ENCODE data around the gene CD59.
"Not testable (repeated sequence)": the region's sequence is repeated elsewhere in the genome, so short reads cannot be mapped to it uniquely, and the experiment has no call there.

The CD59 gene

GRCh38 chr11:33663121-33663520 is 73.1 kb downstream of the CD59 start:
- no peaks in the 10 kb centered on the region for H3K9me3 ChIP-seq (ENCODE audit: insufficient read depth, low read length, severe bottlenecking)
- H4K20me1 ChIP-seq (ENCODE audit: insufficient read depth, low read length): no peaks in the 10 kb centered on the region
- no peak overlapping the region for H3K4me2 ChIP-seq (ENCODE audit: insufficient read depth, low read length)
- ATAC-seq (ENCODE audit: insufficient read depth, low read depth): no peak
- no peak for DNase-seq
- TF ChIP-seq EZH2 (IDR thresholded peaks at IDR 0.05; ENCODE audit: borderline replicate concordance, low read depth, low read length, severe bottlenecking) (no peak), CTCF (IDR thresholded peaks at IDR 0.05; ENCODE audit: borderline replicate concordance, extremely low read depth, low read length, poor library complexity, severe bottlenecking) (no peak)
- H3K4me3 ChIP-seq (ENCODE audit: low read depth in 1 of 2, low read length in 2 of 2): no peak overlapping the region
- H3K4me1 ChIP-seq (ENCODE audit: insufficient read depth, low read length): no peaks in the 10 kb centered on the region
- no peak overlapping the region for H3K27ac ChIP-seq (ENCODE audit: low read length)
- no peaks in the 10 kb centered on the region for H3K79me2 ChIP-seq (ENCODE audit: insufficient read depth, low read length)
- no peak overlapping the region for H3K9ac ChIP-seq (ENCODE audit: low read depth, low read length)
- no peaks in the 10 kb centered on the region for H3K36me3 ChIP-seq (ENCODE audit: insufficient read depth, low read length)
- no peak overlapping the region for H2AFZ ChIP-seq (ENCODE audit: low read depth, low read length)
- H3K27me3 ChIP-seq (ENCODE audit: insufficient read depth, low read length, poor library complexity): peaks cover 3% of the 10 kb centered on the region

GRCh38 chr11:33661526-33661925 is 74.7 kb downstream of the CD59 start:
- H3K4me2 ChIP-seq (ENCODE audit: insufficient read depth, low read length); H3K9me3 ChIP-seq (ENCODE audit: insufficient read depth, low read length, severe bottlenecking); H3K27me3 ChIP-seq (ENCODE audit: insufficient read depth, low read length, poor library complexity); H3K36me3 ChIP-seq (ENCODE audit: insufficient read depth, low read length); H3K9ac ChIP-seq (ENCODE audit: low read depth, low read length); H3K4me1 ChIP-seq (ENCODE audit: insufficient read depth, low read length); ATAC-seq (ENCODE audit: insufficient read depth, low read depth); H3K4me3 ChIP-seq (ENCODE audit: low read depth in 1 of 2, low read length in 2 of 2); H3K27ac ChIP-seq (ENCODE audit: low read length); DNase-seq; H3K79me2 ChIP-seq (ENCODE audit: insufficient read depth, low read length); H2AFZ ChIP-seq (ENCODE audit: low read depth, low read length); H4K20me1 ChIP-seq (ENCODE audit: insufficient read depth, low read length): not testable (repeated sequence)

- Histone ChIP-seq H4K20me1 (ENCODE audit: insufficient read depth, low read length) (no peaks in the 10 kb centered on the region), H2AFZ (ENCODE audit: low read depth, low read length) (no peak overlapping the region), H3K36me3 (ENCODE audit: insufficient read depth, low read length) (no peaks in the 10 kb centered on the region), H3K4me2 (ENCODE audit: insufficient read depth, low read length) (no peak overlapping the region), H3K4me3 (ENCODE audit: low read depth in 1 of 2, low read length in 2 of 2) (no peak overlapping the region), H3K4me1 (ENCODE audit: insufficient read depth, low read length) (no peaks in the 10 kb centered on the region), H3K27ac (ENCODE audit: low read length) (no peak overlapping the region), H3K27me3 (ENCODE audit: insufficient read depth, low read length, poor library complexity) (peaks cover 8% of the 10 kb centered on the region), H3K9ac (ENCODE audit: low read depth, low read length) (no peak overlapping the region), H3K79me2 (ENCODE audit: insufficient read depth, low read length) (no peaks in the 10 kb centered on the region), H3K9me3 (ENCODE audit: insufficient read depth, low read length, severe bottlenecking) (no peaks in the 10 kb centered on the region)
- TF ChIP-seq CTCF (IDR thresholded peaks at IDR 0.05; ENCODE audit: borderline replicate concordance, extremely low read depth, low read length, poor library complexity, severe bottlenecking): no peak
- no peak for TF ChIP-seq EZH2 (IDR thresholded peaks at IDR 0.05; ENCODE audit: borderline replicate concordance, low read depth, low read length, severe bottlenecking)
- DNase-seq: no peak
- ATAC-seq (ENCODE audit: insufficient read depth, low read depth): no peak
These were observed 75.3 kb downstream of the CD59 start for GRCh38 chr11:33660962-33661361.

- ATAC-seq (ENCODE audit: insufficient read depth, low read depth): no peak
- no peaks in the 10 kb centered on the region for H3K4me1 ChIP-seq (ENCODE audit: insufficient read depth, low read length)
These were observed 76.7 kb downstream of the CD59 start for GRCh38 chr11:33659370-33660139.

More at GRCh38 chr11:33659370-33660139, 76.7 kb downstream of the CD59 start:
- TF ChIP-seq EZH2 (IDR thresholded peaks at IDR 0.05; ENCODE audit: borderline replicate concordance, low read depth, low read length, severe bottlenecking) (no peak), CTCF (IDR thresholded peaks at IDR 0.05; ENCODE audit: borderline replicate concordance, extremely low read depth, low read length, poor library complexity, severe bottlenecking) (no peak)
- H3K36me3 ChIP-seq (ENCODE audit: insufficient read depth, low read length): no peaks in the 10 kb centered on the region
- no peaks in the 10 kb centered on the region for H3K79me2 ChIP-seq (ENCODE audit: insufficient read depth, low read length)
- H3K9me3 ChIP-seq (ENCODE audit: insufficient read depth, low read length, severe bottlenecking): no peaks in the 10 kb centered on the region
- no peak overlapping the region for H3K9ac ChIP-seq (ENCODE audit: low read depth, low read length)
- peaks cover 8% of the 10 kb centered on the region for H3K27me3 ChIP-seq (ENCODE audit: insufficient read depth, low read length, poor library complexity)
- H2AFZ ChIP-seq (ENCODE audit: low read depth, low read length): no peak overlapping the region
- no peak for DNase-seq
- no peaks in the 10 kb centered on the region for H4K20me1 ChIP-seq (ENCODE audit: insufficient read depth, low read length)
- H3K27ac ChIP-seq (ENCODE audit: low read length): no peak overlapping the region
- H3K4me2 ChIP-seq (ENCODE audit: insufficient read depth, low read length): no peak overlapping the region
- no peak overlapping the region for H3K4me3 ChIP-seq (ENCODE audit: low read depth in 1 of 2, low read length in 2 of 2)

Measured in DND-41 (cell line).